HFF-Myc (cell line): ENCODE measurements around the gene TNXB.

Source experiments
- DNase-seq: peaks from one replicate; pipeline ENCODE4 v3.0.0-alpha.2; 2011; ENCODE audit warnings: low read depth; ENCODE audit errors: extremely low read depth
- H3K4me3 ChIP-seq: replicated peaks from 2 replicates; pipeline ENCODE4 v1.5.1; 2011; ENCODE audit warnings: low read depth, mild to moderate bottlenecking, control low read depth, low read length
- CTCF ChIP-seq: IDR thresholded peaks from 2 replicates; pipeline ENCODE4 v1.5.1; 2012; ENCODE audit warnings: mild to moderate bottlenecking, low read depth, low read length, control low read depth; ENCODE audit errors: missing control alignments

Gene TNXB

GRCh38 chr6:32089082-32089828, 19.9 kb downstream of the TNXB start:
- no peak overlapping the region for H3K4me3 ChIP-seq
- no peak for DNase-seq
- no peak for TF ChIP-seq CTCF

- DNase-seq, result no peak
- TF ChIP-seq CTCF, result no peak
- no peak overlapping the region for H3K4me3 ChIP-seq
Observed at GRCh38 chr6:32088487-32089049, 20.6 kb downstream of the TNXB start.

GRCh38 chr6:32087574-32088486, 21.3 kb downstream of the TNXB start:
- no peak for DNase-seq
- H3K4me3 ChIP-seq, result no peak overlapping the region
- TF ChIP-seq CTCF, result peak; percentile 40

- no peak overlapping the region for H3K4me3 ChIP-seq
- DNase-seq, result peak; percentile 38
- no peak for TF ChIP-seq CTCF
Observed at GRCh38 chr6:32086661-32087573, 22.2 kb downstream of the TNXB start.

GRCh38 chr6:32085759-32086459, 23.2 kb downstream of the TNXB start:
- no peak for TF ChIP-seq CTCF
- H3K4me3 ChIP-seq, result no peak overlapping the region
- no peak for DNase-seq
